ENCODE data around the gene PPP1R26.

Gene PPP1R26

DNA sequence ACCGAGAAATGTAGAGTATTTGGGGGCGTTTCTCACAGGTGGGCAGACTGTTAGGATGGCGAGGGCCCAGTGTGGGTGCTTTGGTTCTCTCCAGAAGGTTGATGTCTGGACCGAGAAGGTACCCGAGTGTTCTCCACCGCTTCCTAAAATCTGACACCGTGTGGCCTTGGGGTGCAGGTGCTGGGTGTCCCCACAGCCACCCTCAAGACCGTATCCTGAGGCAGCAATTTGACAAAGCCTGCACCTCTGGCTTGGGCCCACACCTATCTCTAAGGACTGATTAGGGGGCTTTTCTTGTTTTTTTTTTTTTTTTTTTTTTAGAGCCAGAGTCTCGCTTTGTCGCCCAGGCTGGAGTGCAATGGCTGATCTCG, 1.3 kb downstream of the PPP1R26 start:
- no peak overlapping the region for H3K27ac ChIP-seq (ENCODE audit: low read depth, low read length)
- TF ChIP-seq EZH2phosphoT487 (conservative IDR thresholded peaks at IDR 0.05; ENCODE audit: low read length) (no peak), CTCF (IDR thresholded peaks at IDR 0.05; ENCODE audit: insufficient read depth, low read length, poor library complexity, severe bottlenecking) (no peak)
- no peaks in the 10 kb centered on the region for H3K27me3 ChIP-seq (ENCODE audit: low read length)
- no peak overlapping the region for H3K4me2 ChIP-seq (ENCODE audit: low read depth, low read length, poor library complexity, severe bottlenecking)
- H3K4me3 ChIP-seq (ENCODE audit: insufficient read depth, low read length, poor library complexity, severe bottlenecking) = no peak overlapping the region
- no peaks in the 10 kb centered on the region for H3K36me3 ChIP-seq (ENCODE audit: low read length)
- H3K79me2 ChIP-seq (ENCODE audit: insufficient read depth, low read length) = no peaks in the 10 kb centered on the region
- no peaks in the 10 kb centered on the region for H3K9me2 ChIP-seq (replicated peaks; ENCODE audit: insufficient read depth, low read length)
- no peak overlapping the region for H3K9ac ChIP-seq (ENCODE audit: low read length)
- H2AFZ ChIP-seq (ENCODE audit: low read depth, low read length, severe bottlenecking) = no peak overlapping the region
- H3F3A ChIP-seq (ENCODE audit: insufficient read depth) = no peaks in the 10 kb centered on the region
- H3K9me3 ChIP-seq (ENCODE audit: insufficient read depth, low read length) = no peaks in the 10 kb centered on the region
- H4K20me1 ChIP-seq (ENCODE audit: low read depth, low read length) = no peaks in the 10 kb centered on the region

DNA sequence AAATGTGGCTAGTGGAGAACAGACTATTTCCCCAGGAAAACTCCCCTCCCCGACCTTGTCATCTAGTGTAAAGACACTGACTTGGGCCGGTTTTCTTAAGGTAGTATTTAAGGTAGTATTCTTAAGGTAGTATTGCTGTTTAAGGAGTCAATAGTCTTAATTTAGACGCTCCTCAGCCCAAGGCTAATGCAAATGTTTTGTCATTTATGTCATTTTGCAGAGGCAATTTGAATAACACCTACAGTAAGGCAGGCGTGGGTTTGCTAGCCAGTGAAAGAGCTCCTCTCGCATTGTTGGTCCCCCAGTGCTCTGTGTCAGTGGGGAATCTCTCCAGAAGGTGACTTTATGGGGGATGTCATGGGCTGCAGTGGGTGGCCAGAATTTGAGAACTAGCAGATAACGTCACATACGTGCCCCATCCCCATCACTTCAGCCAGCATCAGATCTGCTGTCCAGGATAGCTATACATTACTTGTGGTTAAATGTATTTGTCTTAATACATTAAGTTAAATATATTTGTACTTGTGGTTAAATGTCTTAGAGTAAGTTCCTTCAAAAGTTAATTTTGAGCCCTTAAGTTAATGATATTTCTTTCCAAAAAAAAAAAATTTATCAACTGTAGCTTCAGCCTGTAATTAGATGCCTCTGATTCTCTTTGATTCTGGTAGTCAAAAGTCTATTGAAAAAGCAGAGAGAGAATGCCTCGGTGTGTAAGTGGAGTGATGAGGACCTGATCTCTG, 2.6 kb downstream of the PPP1R26 start:
- no peak overlapping the region for H3K27ac ChIP-seq (ENCODE audit: low read depth, low read length)
- H3K9me2 ChIP-seq (replicated peaks; ENCODE audit: insufficient read depth, low read length) = no peaks in the 10 kb centered on the region
- no peaks in the 10 kb centered on the region for H3F3A ChIP-seq (ENCODE audit: insufficient read depth)
- H3K79me2 ChIP-seq (ENCODE audit: insufficient read depth, low read length) = no peaks in the 10 kb centered on the region
- no peak for TF ChIP-seq CTCF (IDR thresholded peaks at IDR 0.05; ENCODE audit: insufficient read depth, low read length, poor library complexity, severe bottlenecking)
- TF ChIP-seq EZH2phosphoT487 (conservative IDR thresholded peaks at IDR 0.05; ENCODE audit: low read length) = no peak
- no peaks in the 10 kb centered on the region for H3K9me3 ChIP-seq (ENCODE audit: insufficient read depth, low read length)
- H3K36me3 ChIP-seq (ENCODE audit: low read length) = no peaks in the 10 kb centered on the region
- no peaks in the 10 kb centered on the region for H4K20me1 ChIP-seq (ENCODE audit: low read depth, low read length)
- H3K9ac ChIP-seq (ENCODE audit: low read length) = no peak overlapping the region
- no peaks in the 10 kb centered on the region for H3K27me3 ChIP-seq (ENCODE audit: low read length)
- no peak overlapping the region for H3K4me2 ChIP-seq (ENCODE audit: low read depth, low read length, poor library complexity, severe bottlenecking)
- H3K4me3 ChIP-seq (ENCODE audit: insufficient read depth, low read length, poor library complexity, severe bottlenecking) = no peak overlapping the region
- H2AFZ ChIP-seq (ENCODE audit: low read depth, low read length, severe bottlenecking) = no peak overlapping the region

DNA sequence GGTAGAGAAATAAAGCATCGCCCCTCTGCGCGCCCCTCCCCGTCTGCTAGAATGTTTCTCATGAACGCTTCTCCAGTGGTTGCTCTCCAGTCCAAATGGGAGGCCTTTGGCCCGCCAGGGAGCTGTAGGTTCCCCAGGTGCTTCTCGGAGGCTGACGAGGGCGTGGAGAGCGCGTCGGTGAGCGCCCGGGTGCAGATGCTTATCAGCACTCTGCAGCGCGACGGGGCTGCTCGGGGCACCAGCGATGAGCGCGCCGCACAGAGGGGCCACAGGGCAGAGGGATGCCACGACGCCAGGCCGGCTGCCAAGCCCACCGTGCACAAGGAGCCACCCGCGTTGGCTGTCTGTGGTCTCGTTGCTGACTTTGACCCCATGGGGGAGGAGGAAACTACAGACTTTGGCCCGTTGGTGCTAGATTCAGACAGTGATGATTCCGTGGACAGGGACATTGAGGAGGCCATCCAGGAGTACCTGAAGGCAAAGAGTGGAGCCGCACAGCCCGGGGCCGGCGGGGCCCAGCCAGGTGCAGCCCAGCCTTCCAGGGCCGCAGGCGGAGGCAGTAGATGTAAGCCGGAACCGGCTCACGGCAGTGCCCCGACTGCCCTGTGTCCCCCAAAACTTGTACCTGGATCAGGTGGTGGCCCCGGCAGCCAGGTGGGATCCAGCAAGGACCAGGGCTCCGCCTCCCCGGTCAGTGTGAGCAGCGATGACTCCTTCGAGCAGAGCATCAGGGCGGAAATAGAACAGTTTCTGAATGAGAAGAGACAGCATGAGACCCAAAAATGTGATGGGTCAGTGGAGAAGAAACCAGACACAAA, 5.1 kb downstream of the PPP1R26 start:
- no peak overlapping the region for H3K27ac ChIP-seq (ENCODE audit: low read depth, low read length)
- no peaks in the 10 kb centered on the region for H3K79me2 ChIP-seq (ENCODE audit: insufficient read depth, low read length)
- no peaks in the 10 kb centered on the region for H4K20me1 ChIP-seq (ENCODE audit: low read depth, low read length)
- TF ChIP-seq CTCF (IDR thresholded peaks at IDR 0.05; ENCODE audit: insufficient read depth, low read length, poor library complexity, severe bottlenecking) (no peak), EZH2phosphoT487 (conservative IDR thresholded peaks at IDR 0.05; ENCODE audit: low read length) (no peak)
- no peaks in the 10 kb centered on the region for H3K9me3 ChIP-seq (ENCODE audit: insufficient read depth, low read length)
- no peaks in the 10 kb centered on the region for H3F3A ChIP-seq (ENCODE audit: insufficient read depth)
- H2AFZ ChIP-seq (ENCODE audit: low read depth, low read length, severe bottlenecking) = no peak overlapping the region
- H3K4me2 ChIP-seq (ENCODE audit: low read depth, low read length, poor library complexity, severe bottlenecking) = no peak overlapping the region
- no peak overlapping the region for H3K9ac ChIP-seq (ENCODE audit: low read length)
- no peaks in the 10 kb centered on the region for H3K9me2 ChIP-seq (replicated peaks; ENCODE audit: insufficient read depth, low read length)
- H3K36me3 ChIP-seq (ENCODE audit: low read length) = no peaks in the 10 kb centered on the region
- no peaks in the 10 kb centered on the region for H3K27me3 ChIP-seq (ENCODE audit: low read length)
- no peak overlapping the region for H3K4me3 ChIP-seq (ENCODE audit: insufficient read depth, low read length, poor library complexity, severe bottlenecking)
